ENCODE data around the gene YDJC. TPM values are rescaled to one million over a fixed set of nuclear protein-coding genes. Genes with fewer than 3 reads are reported as not detected.

Gene YDJC
- total RNA-seq, 2 donors from 2014 or later: 21.1 to 35.4 TPM

GRCh38 chr22:21673534-21674321 lies 43.9 kb upstream of the YDJC start:
- Histone ChIP-seq H3K4me1 (no peaks in the 10 kb centered on the region), H3K27ac (no peak overlapping the region), H3K4me3 (no peak overlapping the region), H3K36me3 (no peaks in the 10 kb centered on the region), H3K9me3 (no peaks in the 10 kb centered on the region), H3K9ac (ENCODE audit: low read depth in 2 of 2, low read length in 2 of 2) (no peak overlapping the region), H3K27me3 (no peaks in the 10 kb centered on the region)
- TF ChIP-seq, protein P1, sequence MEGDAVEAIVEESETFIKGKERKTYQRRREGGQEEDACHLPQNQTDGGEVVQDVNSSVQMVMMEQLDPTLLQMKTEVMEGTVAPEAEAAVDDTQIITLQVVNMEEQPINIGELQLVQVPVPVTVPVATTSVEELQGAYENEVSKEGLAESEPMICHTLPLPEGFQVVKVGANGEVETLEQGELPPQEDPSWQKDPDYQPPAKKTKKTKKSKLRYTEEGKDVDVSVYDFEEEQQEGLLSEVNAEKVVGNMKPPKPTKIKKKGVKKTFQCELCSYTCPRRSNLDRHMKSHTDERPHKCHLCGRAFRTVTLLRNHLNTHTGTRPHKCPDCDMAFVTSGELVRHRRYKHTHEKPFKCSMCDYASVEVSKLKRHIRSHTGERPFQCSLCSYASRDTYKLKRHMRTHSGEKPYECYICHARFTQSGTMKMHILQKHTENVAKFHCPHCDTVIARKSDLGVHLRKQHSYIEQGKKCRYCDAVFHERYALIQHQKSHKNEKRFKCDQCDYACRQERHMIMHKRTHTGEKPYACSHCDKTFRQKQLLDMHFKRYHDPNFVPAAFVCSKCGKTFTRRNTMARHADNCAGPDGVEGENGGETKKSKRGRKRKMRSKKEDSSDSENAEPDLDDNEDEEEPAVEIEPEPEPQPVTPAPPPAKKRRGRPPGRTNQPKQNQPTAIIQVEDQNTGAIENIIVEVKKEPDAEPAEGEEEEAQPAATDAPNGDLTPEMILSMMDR (IDR thresholded peaks at IDR 0.05): no peak
- no peak for DNase-seq
- intact Hi-C loops (cut with DNase I): no loop called here

- H3K36me3 ChIP-seq: no peaks in the 10 kb centered on the region
- H3K9ac ChIP-seq (ENCODE audit: low read depth in 2 of 2, low read length in 2 of 2): no peak overlapping the region
- no peaks in the 10 kb centered on the region for H3K9me3 ChIP-seq
- H3K4me3 ChIP-seq: no peak overlapping the region
- no peaks in the 10 kb centered on the region for H3K27me3 ChIP-seq
- DNase-seq: no peak
- no peak overlapping the region for H3K27ac ChIP-seq
- TF ChIP-seq, protein P1 (IDR thresholded peaks at IDR 0.05): no peak
- no peaks in the 10 kb centered on the region for H3K4me1 ChIP-seq
- intact Hi-C loops (cut with DNase I): no loop called here
These were observed 42.3 kb upstream of the YDJC start for GRCh38 chr22:21672107-21672629.

DNA sequence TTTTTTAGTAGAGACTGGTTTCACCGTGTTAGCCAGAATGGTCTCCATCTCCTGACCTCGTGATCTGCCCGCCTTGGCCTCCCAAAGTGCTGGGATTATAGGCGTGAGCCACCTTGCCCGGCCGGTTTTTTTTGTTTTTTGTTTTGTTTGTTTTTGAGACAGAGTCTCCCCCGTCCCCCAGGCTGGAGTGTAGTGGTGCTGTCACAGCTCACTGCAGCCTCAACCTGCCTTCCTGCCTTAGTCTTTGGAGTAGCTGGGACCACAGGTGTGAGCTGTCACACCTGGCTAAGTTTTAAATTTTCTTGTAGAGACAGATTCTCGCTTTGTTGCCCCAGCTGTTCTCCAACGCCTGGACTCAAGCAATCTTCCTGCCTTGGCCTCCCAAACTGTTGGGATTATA lies 39.2 kb upstream of the YDJC start:
- peaks cover 3% of the 10 kb centered on the region for H3K4me1 ChIP-seq
- H3K9me3 ChIP-seq: no peaks in the 10 kb centered on the region
- intact Hi-C loops (cut with DNase I): no loop called here
- no peaks in the 10 kb centered on the region for H3K36me3 ChIP-seq
- no peak overlapping the region for H3K27ac ChIP-seq
- DNase-seq: no peak
- TF ChIP-seq, protein P1 (IDR thresholded peaks at IDR 0.05): no peak
- no peaks in the 10 kb centered on the region for H3K27me3 ChIP-seq
- H3K9ac ChIP-seq (ENCODE audit: low read depth in 2 of 2, low read length in 2 of 2): no peak overlapping the region
- no peak overlapping the region for H3K4me3 ChIP-seq

DNA sequence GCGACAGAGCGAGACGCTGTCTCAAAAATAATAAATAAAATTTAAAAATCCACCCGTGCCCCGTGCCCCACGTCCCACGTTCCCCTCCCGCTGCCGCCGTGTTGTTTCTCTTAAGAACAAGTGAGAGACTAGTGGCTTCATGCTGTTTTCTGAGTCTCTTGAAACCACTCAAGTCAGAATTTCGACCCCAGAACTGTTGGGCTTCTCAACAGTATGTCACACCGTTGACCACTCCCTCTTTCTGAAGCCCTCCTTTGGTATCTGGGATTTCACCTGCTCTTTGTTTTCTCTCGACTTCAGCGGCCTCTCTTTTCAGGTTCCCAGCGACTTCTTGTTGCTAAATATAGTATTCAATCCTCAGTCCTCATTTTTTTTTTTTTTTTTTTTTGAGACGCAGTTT lies 37.0 kb upstream of the YDJC start:
- H3K27me3 ChIP-seq: no peaks in the 10 kb centered on the region
- intact Hi-C loops (cut with DNase I): no loop called here

DNA sequence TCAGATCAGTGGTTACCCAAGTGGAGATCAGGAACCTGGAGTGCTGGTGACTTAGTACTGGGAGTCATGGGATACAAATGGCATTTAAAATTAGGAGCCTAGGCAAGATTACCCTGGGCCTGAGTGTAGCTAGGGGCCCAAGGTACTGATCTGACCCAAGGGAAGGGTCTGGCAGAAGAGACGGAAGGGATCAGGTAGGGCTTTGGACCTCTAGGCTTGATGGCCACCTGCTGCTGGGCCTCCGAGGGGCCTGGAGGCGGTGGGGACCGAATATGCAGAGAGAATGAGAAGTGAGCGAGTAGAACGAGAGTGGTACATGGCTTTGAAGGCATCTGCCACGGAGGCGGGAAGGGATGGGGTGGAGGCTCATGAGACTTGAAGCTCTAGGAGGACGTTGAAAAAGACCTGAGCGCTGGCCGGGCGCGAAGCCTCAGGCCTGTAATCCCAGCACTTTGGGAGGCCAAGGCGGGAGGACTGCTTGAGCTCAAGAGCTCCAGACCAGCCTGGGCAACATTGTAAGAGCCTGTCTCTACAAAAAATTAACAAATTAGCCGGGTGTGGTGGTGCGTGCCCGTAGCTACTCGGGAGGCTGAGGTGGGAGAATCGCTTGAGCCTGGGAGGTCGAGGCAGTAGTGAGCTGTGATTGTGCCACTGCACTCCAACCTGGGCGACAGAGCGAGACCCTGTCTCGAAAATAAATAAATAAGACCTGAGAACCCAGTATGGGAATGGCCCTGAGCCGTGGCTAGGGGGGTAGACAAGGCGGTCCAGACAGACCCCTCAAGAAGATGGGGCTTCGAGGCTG lies 35.4 kb upstream of the YDJC start:
- H3K9ac ChIP-seq (ENCODE audit: low read depth in 2 of 2, low read length in 2 of 2): peak overlapping the region; percentile 81 to 93
- H3K4me3 ChIP-seq: peak overlapping the region; percentile 68
- no peaks in the 10 kb centered on the region for H3K9me3 ChIP-seq
- TF ChIP-seq, protein P1 (IDR thresholded peaks at IDR 0.05): no peak
- peaks cover 3% of the 10 kb centered on the region for H3K4me1 ChIP-seq
- DNase-seq: no peak
- H3K27ac ChIP-seq: peak overlapping the region; percentile 71
- intact Hi-C loops (cut with DNase I): no loop called here
- H3K36me3 ChIP-seq: no peaks in the 10 kb centered on the region
- no peaks in the 10 kb centered on the region for H3K27me3 ChIP-seq

More for the DNA sequence above, 37.0 kb upstream of the YDJC start:
- no peak for DNase-seq
- Histone ChIP-seq H3K4me3 (peak overlapping the region; percentile 68), H3K4me1 (peaks cover 3% of the 10 kb centered on the region), H3K27ac (peak overlapping the region; percentile 71), H3K9ac (ENCODE audit: low read depth in 2 of 2, low read length in 2 of 2) (no peak overlapping the region), H3K9me3 (no peaks in the 10 kb centered on the region), H3K36me3 (no peaks in the 10 kb centered on the region)
- TF ChIP-seq, protein P1 (IDR thresholded peaks at IDR 0.05): no peak
